Astrocyte of the spinal cord (primary cell): Measurements from ENCODE around the gene LDAH.

Source experiments
- DNase-seq: peaks from one replicate; pipeline ENCODE4 v3.0.0; 2011; ENCODE audit warnings: low read depth, low spot score
- H3K4me3 ChIP-seq: 2 replicates; pipeline ENCODE4 v1.5.1; 2011; ENCODE audit warnings: low read depth, mild to moderate bottlenecking, low read length, moderate library complexity
- CTCF ChIP-seq: IDR thresholded peaks from 2 replicates; pipeline ENCODE4 v1.5.1; 2012; ENCODE audit warnings: low read depth, mild to moderate bottlenecking, low read length, inconsistent platforms
- in situ Hi-C: cut with HindIII; loops from 2 replicates; pipeline ENCODE4 v1.10.0; 2017; ENCODE audit warnings: low sequenced_read_pairs

Gene LDAH

GRCh38 chr2:20653695-20654534 lies 169.0 kb downstream of the LDAH start:
- in situ Hi-C loops, result no loop called here
- no peak for TF ChIP-seq CTCF
- H3K4me3 ChIP-seq, result no peak overlapping the region
- no peak for DNase-seq

GRCh38 chr2:20652673-20653575 lies 170.0 kb downstream of the LDAH start:
- no peak for DNase-seq
- no peak for TF ChIP-seq CTCF
- H3K4me3 ChIP-seq, result no peak overlapping the region
- in situ Hi-C loops, result no loop called here

- DNase-seq, result no peak
- H3K4me3 ChIP-seq, result no peak overlapping the region
- TF ChIP-seq CTCF, result no peak
- in situ Hi-C loops, result no loop called here
Observed at GRCh38 chr2:20652141-20652540, 170.8 kb downstream of the LDAH start.

- in situ Hi-C loops, result no loop called here
- H3K4me3 ChIP-seq, result peak overlapping the region; percentile 84
- no peak for TF ChIP-seq CTCF
- DNase-seq, result no peak
Observed at GRCh38 chr2:20651731-20652099, 171.2 kb downstream of the LDAH start.

- peak; percentile 65 for TF ChIP-seq CTCF
- peak within 1 kb of the TSS; percentile 84 for H3K4me3 ChIP-seq
- DNase-seq, result peak; percentile 64
- in situ Hi-C loops, result no loop called here
Observed at GRCh38 chr2:20650877-20651730, 171.8 kb downstream of the LDAH start, which contains the start of gene HS1BP3. TSS of gene HS1BP3 (minus strand) at chr2:20651098. CDS start at chr2:20651063, 35 bp downstream.

- in situ Hi-C loops, result no loop called here
- DNase-seq, result no peak
- no peak for TF ChIP-seq CTCF
- H3K4me3 ChIP-seq, result peak overlapping the region; percentile 84
Observed at GRCh38 chr2:20650393-20650876, 172.5 kb downstream of the LDAH start.
